Measurements from ENCODE around the gene SLC8A1.

SLC8A1 gene

DNA sequence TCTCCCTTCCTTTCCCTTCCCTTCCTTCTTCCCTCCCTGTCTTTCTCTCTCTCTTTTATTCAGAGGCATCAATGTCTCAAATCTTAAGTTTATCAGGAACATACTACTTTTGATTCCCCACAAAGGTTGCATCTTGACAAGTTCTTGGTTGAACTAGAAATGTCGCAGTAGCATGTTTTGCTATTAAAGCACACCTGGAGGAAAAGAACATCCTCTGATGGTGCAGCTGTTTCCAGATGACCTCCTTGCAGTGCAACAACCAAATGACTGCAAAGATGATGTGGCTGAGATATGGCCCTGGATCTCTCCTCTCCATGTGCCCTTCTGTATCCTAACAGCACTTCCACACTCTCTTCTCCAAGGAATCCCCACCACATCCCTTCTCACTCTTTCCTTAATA lies 127.2 kb downstream of the SLC8A1 start:
- DNase-seq (ENCODE audit: low spot score in 2 of 2): no peak
- peaks cover 17% of the 10 kb centered on the region for H3K9me3 Mint-ChIP-seq
- no peak overlapping the region for H3K4me3 Mint-ChIP-seq
- H3K27ac Mint-ChIP-seq (ENCODE audit: low read depth): no peak overlapping the region
- no peaks in the 10 kb centered on the region for H3K36me3 Mint-ChIP-seq (ENCODE audit: insufficient read depth)
- H3K27me3 Mint-ChIP-seq: no peaks in the 10 kb centered on the region
- H3K4me1 Mint-ChIP-seq: no peaks in the 10 kb centered on the region
- no peak for ATAC-seq (replicated peaks; ENCODE audit: extremely low read depth, poor library complexity, severe bottlenecking)

DNA sequence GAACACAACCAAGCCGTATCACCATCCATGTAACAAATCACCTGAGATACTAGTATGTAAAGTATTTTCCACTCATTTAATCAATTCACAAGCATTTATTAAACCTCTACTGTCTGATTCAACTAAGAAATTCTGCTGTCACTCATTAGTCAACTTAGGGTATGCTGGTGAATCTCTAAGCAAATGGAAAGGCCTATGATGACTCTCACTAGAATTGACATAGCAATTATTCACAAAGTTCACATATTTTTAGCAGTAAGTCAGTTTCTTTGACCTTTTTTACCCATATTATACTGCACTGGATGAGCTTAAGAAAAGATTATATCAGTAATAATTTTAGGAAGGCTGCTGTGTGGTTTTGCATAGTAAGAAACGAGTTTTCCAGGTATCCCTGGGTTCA lies 130.1 kb downstream of the SLC8A1 start:
- DNase-seq (ENCODE audit: low spot score in 2 of 2) (no peak), ATAC-seq (replicated peaks; ENCODE audit: extremely low read depth, poor library complexity, severe bottlenecking) (no peak)
- H3K36me3 Mint-ChIP-seq (ENCODE audit: insufficient read depth): no peaks in the 10 kb centered on the region
- no peaks in the 10 kb centered on the region for H3K4me1 Mint-ChIP-seq
- no peak overlapping the region for H3K4me3 Mint-ChIP-seq
- H3K9me3 Mint-ChIP-seq: peaks cover 14% of the 10 kb centered on the region
- no peak overlapping the region for H3K27ac Mint-ChIP-seq (ENCODE audit: low read depth)
- no peaks in the 10 kb centered on the region for H3K27me3 Mint-ChIP-seq

DNA sequence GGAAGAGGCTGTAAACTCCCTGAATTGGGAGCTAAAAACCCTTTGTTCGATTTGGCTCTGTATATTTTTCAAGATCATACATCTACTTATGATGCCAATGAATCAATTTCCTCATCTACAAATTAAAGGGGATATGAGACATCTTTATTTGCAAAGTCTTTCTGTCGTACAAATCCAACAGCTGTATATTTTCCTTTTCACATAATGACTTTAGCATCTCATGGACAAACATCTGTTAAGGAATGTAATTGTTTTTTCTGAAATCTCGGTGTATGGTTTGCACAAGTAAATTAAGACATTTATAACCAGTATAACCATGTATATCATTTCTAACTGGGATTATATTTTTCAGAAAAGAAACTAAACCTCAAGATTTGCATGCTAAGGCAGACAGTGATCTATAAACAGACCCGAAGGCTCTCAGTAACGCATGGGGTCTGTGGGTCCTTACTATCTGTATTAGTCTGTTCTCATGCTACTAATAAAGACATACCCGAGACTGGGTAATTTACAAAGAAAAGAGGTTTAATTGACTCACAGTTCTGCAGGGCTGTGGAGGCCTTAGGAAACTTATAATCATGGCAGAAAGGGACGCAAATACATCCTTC lies 130.8 kb downstream of the SLC8A1 start:
- H3K36me3 Mint-ChIP-seq (ENCODE audit: insufficient read depth): no peaks in the 10 kb centered on the region
- peaks cover 14% of the 10 kb centered on the region for H3K9me3 Mint-ChIP-seq
- no peaks in the 10 kb centered on the region for H3K27me3 Mint-ChIP-seq
- ATAC-seq (replicated peaks; ENCODE audit: extremely low read depth, poor library complexity, severe bottlenecking) (no peak), DNase-seq (ENCODE audit: low spot score in 2 of 2) (no peak)
- H3K4me3 Mint-ChIP-seq: no peak overlapping the region
- H3K27ac Mint-ChIP-seq (ENCODE audit: low read depth): no peak overlapping the region
- H3K4me1 Mint-ChIP-seq: no peaks in the 10 kb centered on the region

DNA sequence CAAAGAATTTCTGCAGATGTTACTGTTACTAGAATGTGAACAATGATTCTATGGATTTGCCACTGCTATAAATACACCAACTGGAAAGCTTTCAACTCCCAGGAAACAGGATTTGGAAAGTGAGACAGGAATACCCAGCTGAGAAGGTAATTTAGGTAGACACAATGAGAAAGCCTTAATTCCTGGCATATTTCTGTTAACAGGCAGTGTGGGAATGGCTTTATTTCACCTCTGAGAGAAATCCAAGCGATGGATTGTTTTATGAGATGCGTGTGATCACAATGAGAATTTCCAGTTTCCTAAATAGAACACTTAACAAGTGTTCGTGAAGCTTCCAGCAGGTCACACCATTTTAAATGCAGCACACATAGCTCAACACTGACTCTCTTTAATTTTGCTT lies 133.0 kb downstream of the SLC8A1 start:
- no peak overlapping the region for H3K27ac Mint-ChIP-seq (ENCODE audit: low read depth)
- H3K27me3 Mint-ChIP-seq: no peaks in the 10 kb centered on the region
- no peak overlapping the region for H3K4me3 Mint-ChIP-seq
- H3K4me1 Mint-ChIP-seq: no peaks in the 10 kb centered on the region
- H3K36me3 Mint-ChIP-seq (ENCODE audit: insufficient read depth): no peaks in the 10 kb centered on the region
- no peak for DNase-seq (ENCODE audit: low spot score in 2 of 2)
- no peak for ATAC-seq (replicated peaks; ENCODE audit: extremely low read depth, poor library complexity, severe bottlenecking)
- H3K9me3 Mint-ChIP-seq: peaks cover 10% of the 10 kb centered on the region

DNA sequence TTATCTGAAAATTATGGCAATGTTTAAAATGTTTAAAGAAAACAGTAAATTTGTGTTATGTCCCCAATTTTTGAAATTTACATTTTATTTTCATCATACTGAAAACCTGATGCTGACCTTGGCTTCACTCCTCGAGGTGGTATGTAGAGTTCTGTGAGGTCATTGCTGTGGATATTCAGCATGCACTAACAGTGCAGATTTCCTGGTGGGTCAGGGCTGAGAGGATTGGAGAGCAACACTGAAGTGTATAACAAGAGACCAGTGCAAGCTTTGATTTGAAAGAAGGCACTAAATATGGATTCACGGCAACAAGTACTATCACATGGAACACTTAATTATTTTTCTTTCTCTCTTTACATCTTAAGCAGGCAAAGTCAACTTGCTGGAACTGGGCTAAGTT lies 134.1 kb downstream of the SLC8A1 start:
- H3K36me3 Mint-ChIP-seq (ENCODE audit: insufficient read depth): no peaks in the 10 kb centered on the region
- DNase-seq (ENCODE audit: low spot score in 2 of 2) (no peak), ATAC-seq (replicated peaks; ENCODE audit: extremely low read depth, poor library complexity, severe bottlenecking) (no peak)
- peaks cover 10% of the 10 kb centered on the region for H3K9me3 Mint-ChIP-seq
- no peak overlapping the region for H3K27ac Mint-ChIP-seq (ENCODE audit: low read depth)
- no peak overlapping the region for H3K4me3 Mint-ChIP-seq
- no peaks in the 10 kb centered on the region for H3K27me3 Mint-ChIP-seq
- no peaks in the 10 kb centered on the region for H3K4me1 Mint-ChIP-seq

DNA sequence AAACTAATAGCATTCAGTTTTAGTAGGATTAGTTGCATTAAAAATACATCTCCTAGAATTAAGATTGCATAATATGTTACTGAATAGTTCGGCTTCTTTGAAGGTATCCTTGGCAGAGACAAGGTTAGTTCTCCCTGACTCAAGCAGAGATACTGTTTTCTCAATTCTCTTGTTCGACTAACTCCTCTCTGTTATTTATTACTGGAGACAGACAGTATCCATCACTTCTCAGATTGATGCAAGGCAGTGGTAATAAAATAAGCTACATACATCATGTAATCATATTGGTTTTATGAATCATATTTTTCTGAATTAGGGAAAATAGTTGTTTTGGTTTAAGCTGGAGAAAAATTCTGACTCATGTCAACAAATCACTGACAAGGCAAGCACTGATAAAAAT lies 134.8 kb downstream of the SLC8A1 start:
- Mint-ChIP-seq H3K27ac (ENCODE audit: low read depth) (no peak overlapping the region), H3K9me3 (peaks cover 11% of the 10 kb centered on the region), H3K27me3 (no peaks in the 10 kb centered on the region), H3K36me3 (ENCODE audit: insufficient read depth) (no peaks in the 10 kb centered on the region), H3K4me3 (no peak overlapping the region), H3K4me1 (no peaks in the 10 kb centered on the region)
- ATAC-seq (replicated peaks; ENCODE audit: extremely low read depth, poor library complexity, severe bottlenecking): no peak
- no peak for DNase-seq (ENCODE audit: low spot score in 2 of 2)

DNA sequence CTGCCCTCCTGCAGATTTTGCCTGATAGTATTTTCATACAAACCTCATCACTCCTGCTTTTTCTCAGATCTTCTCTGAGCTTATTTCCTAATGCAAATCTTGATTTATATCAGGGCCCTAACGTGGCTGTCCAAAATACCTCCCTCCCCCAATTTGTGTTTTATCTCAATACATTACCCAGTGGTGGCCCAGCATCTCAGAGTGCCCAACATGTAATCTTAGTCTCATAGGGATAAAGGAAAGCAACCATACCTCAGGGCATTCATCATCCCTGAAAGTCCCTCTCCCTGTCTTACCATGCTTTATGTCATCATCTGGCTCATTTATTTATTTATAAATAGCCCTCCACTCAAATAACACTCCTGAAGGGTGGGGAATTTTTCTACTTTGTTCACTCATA lies 135.3 kb downstream of the SLC8A1 start:
- no peak for ATAC-seq (replicated peaks; ENCODE audit: extremely low read depth, poor library complexity, severe bottlenecking)
- Mint-ChIP-seq H3K27ac (ENCODE audit: low read depth) (no peak overlapping the region), H3K4me3 (no peak overlapping the region), H3K9me3 (peaks cover 15% of the 10 kb centered on the region), H3K4me1 (no peaks in the 10 kb centered on the region), H3K36me3 (ENCODE audit: insufficient read depth) (no peaks in the 10 kb centered on the region), H3K27me3 (no peaks in the 10 kb centered on the region)
- no peak for DNase-seq (ENCODE audit: low spot score in 2 of 2)

DNA sequence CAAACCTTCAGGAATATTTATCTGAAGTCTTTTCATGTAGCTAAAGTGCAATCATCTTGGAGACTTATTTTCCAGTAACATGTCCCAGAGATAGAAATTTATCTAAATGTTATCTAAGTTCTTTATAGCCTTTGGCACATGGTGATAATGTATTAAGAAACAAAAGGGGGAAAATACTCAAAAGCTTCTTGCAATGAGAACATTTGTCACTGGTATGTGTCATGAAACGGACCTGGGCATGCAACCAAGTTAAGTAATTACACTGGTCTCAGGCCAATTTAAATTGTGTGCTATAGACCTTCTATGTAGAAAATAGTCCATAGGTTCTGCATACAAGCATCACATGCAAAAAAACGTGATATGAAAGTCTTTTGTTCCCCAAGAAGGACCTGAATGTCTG lies 136.2 kb downstream of the SLC8A1 start:
- H3K9me3 Mint-ChIP-seq: peaks cover 13% of the 10 kb centered on the region
- DNase-seq (ENCODE audit: low spot score in 2 of 2): no peak
- H3K4me1 Mint-ChIP-seq: no peaks in the 10 kb centered on the region
- no peaks in the 10 kb centered on the region for H3K27me3 Mint-ChIP-seq
- H3K36me3 Mint-ChIP-seq (ENCODE audit: insufficient read depth): no peaks in the 10 kb centered on the region
- ATAC-seq (replicated peaks; ENCODE audit: extremely low read depth, poor library complexity, severe bottlenecking): no peak
- no peak overlapping the region for H3K4me3 Mint-ChIP-seq
- no peak overlapping the region for H3K27ac Mint-ChIP-seq (ENCODE audit: low read depth)

DNA sequence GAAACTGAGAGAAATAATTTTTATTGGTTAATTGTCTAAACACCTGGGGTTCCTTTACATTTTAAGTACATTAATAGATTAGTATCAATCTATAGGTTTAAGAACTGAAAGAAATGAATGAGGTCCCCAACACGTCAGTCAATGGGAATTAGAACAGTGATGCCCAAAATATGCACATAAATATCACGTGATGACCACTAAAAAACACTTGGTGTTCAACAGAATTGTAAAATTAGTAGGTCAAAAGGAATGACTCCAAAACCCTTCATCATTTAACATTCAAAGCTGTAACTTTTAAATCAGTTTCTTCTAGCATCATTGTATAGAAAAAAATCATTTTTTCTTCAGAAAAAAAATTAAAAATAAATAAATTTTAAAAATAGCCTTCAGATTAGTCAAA lies 140.9 kb downstream of the SLC8A1 start:
- Mint-ChIP-seq H3K9me3 (peaks cover 5% of the 10 kb centered on the region), H3K36me3 (ENCODE audit: insufficient read depth) (no peaks in the 10 kb centered on the region), H3K4me1 (no peaks in the 10 kb centered on the region), H3K27ac (ENCODE audit: low read depth) (no peak overlapping the region), H3K27me3 (no peaks in the 10 kb centered on the region), H3K4me3 (no peak overlapping the region)
- ATAC-seq (replicated peaks; ENCODE audit: extremely low read depth, poor library complexity, severe bottlenecking) (no peak), DNase-seq (ENCODE audit: low spot score in 2 of 2) (no peak)

DNA sequence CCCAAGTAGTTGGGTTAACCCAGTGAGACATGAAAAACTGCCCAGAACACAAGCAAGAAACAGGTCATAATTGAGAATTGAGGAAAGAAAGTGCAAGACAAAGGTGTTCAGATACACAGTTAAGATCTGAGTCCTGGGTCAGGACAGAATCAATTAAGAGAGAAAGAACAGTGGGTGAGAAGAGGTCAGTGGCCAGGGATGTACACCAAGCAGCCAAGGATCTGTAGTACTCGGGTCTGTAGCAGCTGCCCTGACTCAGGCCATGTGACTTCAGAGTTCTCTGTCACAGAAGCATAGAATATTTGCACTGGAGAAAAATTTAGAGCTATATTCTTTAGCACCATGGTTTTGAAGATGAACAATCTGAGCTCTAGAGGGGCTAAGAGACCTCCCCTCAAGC lies 141.6 kb downstream of the SLC8A1 start:
- H3K4me3 Mint-ChIP-seq: no peak overlapping the region
- no peaks in the 10 kb centered on the region for H3K27me3 Mint-ChIP-seq
- ATAC-seq (replicated peaks; ENCODE audit: extremely low read depth, poor library complexity, severe bottlenecking) (no peak), DNase-seq (ENCODE audit: low spot score in 2 of 2) (no peak)
- no peak overlapping the region for H3K27ac Mint-ChIP-seq (ENCODE audit: low read depth)
- no peaks in the 10 kb centered on the region for H3K4me1 Mint-ChIP-seq
- peaks cover 5% of the 10 kb centered on the region for H3K9me3 Mint-ChIP-seq
- no peaks in the 10 kb centered on the region for H3K36me3 Mint-ChIP-seq (ENCODE audit: insufficient read depth)

DNA sequence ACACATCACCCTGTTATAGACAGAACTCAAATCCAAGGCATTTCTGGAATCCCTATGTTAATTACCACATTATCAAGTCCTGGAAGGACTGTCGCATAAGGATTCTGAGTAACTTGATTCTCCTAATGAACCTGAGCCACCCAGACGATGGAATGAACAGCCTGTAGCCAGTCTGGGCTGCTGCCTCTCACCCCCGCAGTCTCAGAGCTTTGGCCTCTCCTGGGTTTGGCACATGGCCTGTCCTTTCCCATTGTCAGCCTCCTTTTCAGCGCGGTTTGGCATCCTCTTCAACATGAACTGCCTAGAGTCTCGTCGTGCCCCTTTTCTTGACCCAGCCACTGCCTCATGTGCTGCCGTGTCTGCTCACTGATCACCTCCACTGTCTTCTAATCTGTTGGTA lies 147.6 kb downstream of the SLC8A1 start:
- Mint-ChIP-seq H3K27me3 (no peaks in the 10 kb centered on the region), H3K27ac (ENCODE audit: low read depth) (no peak overlapping the region), H3K9me3 (peaks cover 5% of the 10 kb centered on the region), H3K36me3 (ENCODE audit: insufficient read depth) (no peaks in the 10 kb centered on the region), H3K4me1 (no peaks in the 10 kb centered on the region), H3K4me3 (no peak overlapping the region)
- ATAC-seq (replicated peaks; ENCODE audit: extremely low read depth, poor library complexity, severe bottlenecking): no peak
- DNase-seq (ENCODE audit: low spot score in 2 of 2): no peak

DNA sequence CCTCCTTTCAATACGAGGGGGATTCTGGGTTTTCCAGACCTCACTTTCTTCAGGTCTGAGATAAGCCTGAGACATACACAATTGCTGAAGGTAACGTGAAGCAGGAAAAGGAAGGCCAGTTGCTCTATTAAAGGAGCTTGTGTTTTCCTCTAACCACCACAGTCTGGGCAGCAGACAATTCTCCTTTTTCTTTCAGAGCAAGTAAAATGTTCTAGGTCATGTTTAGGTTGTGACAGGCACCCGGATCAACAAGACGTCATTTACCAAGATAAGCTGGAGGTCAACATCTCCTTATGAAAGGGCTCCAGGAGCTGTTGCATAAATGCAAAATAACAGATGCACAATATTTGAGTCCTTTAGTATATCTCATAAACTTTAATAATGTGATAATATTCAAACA lies 148.1 kb downstream of the SLC8A1 start:
- Mint-ChIP-seq H3K4me3 (no peak overlapping the region), H3K4me1 (no peaks in the 10 kb centered on the region), H3K9me3 (peaks cover 5% of the 10 kb centered on the region), H3K36me3 (ENCODE audit: insufficient read depth) (no peaks in the 10 kb centered on the region), H3K27ac (ENCODE audit: low read depth) (no peak overlapping the region), H3K27me3 (no peaks in the 10 kb centered on the region)
- no peak for DNase-seq (ENCODE audit: low spot score in 2 of 2)
- ATAC-seq (replicated peaks; ENCODE audit: extremely low read depth, poor library complexity, severe bottlenecking): no peak

DNA sequence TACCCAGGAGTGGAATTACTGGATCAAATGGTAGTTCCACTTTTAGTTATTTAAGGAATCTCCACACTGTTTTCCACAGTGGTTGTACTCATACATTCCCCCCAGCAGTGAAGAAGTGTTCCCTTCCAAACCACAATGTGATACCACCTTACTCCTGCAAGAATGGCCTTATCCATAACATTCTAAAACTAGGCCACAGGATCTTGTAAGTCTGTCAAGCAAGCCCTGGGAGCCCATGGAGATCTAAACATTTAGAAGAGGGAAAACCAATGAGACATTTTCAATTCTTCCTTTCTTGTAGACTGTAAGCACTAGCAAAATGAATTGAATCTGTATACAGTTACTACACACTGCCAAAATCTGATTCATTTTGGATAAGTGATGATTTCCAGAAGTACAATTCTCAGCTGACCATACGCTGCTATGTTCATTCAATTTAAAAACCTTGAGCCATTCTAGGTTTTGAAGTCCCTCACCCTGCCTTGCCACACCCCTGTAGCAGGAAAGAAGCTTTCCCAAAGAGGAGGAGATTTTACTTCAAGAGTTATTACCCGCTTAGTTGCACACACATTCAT lies 149.1 kb downstream of the SLC8A1 start:
- H3K4me1 Mint-ChIP-seq: no peaks in the 10 kb centered on the region
- ATAC-seq (replicated peaks; ENCODE audit: extremely low read depth, poor library complexity, severe bottlenecking) (no peak), DNase-seq (ENCODE audit: low spot score in 2 of 2) (no peak)
- H3K27ac Mint-ChIP-seq (ENCODE audit: low read depth): no peak overlapping the region
- no peaks in the 10 kb centered on the region for H3K27me3 Mint-ChIP-seq
- H3K9me3 Mint-ChIP-seq: peaks cover 5% of the 10 kb centered on the region
- no peak overlapping the region for H3K4me3 Mint-ChIP-seq
- no peaks in the 10 kb centered on the region for H3K36me3 Mint-ChIP-seq (ENCODE audit: insufficient read depth)
